Stimulated activated CD4-positive, alpha-beta T cell treated with anti-CD3 and anti-CD28 coated beads, TNF-alpha, amount 100 ng/mL, for 4 hours (primary cell): ENCODE results near the gene CKB.

ENCODE experiments used
- DNase-seq, 3 experiments: peaks; one replicate each; pipeline ENCODE4 v3.0.0-alpha.2; 2020; ENCODE audit warnings: low read depth in 3 of 3

Gene CKB

GRCh38 chr14:103488071-103488470 is 34.6 kb downstream of the CKB start:
- DNase-seq: no peak

GRCh38 chr14:103485504-103485903 is 37.1 kb downstream of the CKB start:
- DNase-seq: no peak

GRCh38 chr14:103483600-103483999 is 39.0 kb downstream of the CKB start:
- DNase-seq: no peak

GRCh38 chr14:103480595-103480994 is 42.0 kb downstream of the CKB start:
- no peak for DNase-seq

GRCh38 chr14:103476631-103477030 is 46.0 kb downstream of the CKB start:
- no peak for DNase-seq

- no peak for DNase-seq
These were observed 46.6 kb downstream of the CKB start for GRCh38 chr14:103476065-103476464.

GRCh38 chr14:103474893-103475292 is 47.7 kb downstream of the CKB start:
- DNase-seq: no peak

GRCh38 chr14:103472939-103473338 is 49.7 kb downstream of the CKB start:
- no peak for DNase-seq
